ENCODE results near the gene TSKS. TPM values are rescaled to one million over a fixed set of nuclear protein-coding genes. Genes with fewer than 3 reads are reported as not detected.

The TSKS gene
- total and polyA plus RNA-seq, 2 experiments from 2014 or later: 0.31 to 2.1 TPM

- no peaks in the 10 kb centered on the region; the same call in 1 of the 2 replicates for H4K20me1 ChIP-seq (ENCODE audit: insufficient read depth)
- H3K9ac ChIP-seq: no peak overlapping the region
- 94 to 100% methylated on average over 11 to 20 of the region's 20 CpGs for WGBS, 2 experiments (ENCODE audit: low coverage in 1 of 2, low lambda C conversion rate in 2 of 2, missing lambda C conversion rate in 2 of 2)
- H3K4me3 ChIP-seq: no peak overlapping the region
- H3K4me1 ChIP-seq (ENCODE audit: insufficient read depth): 0 out of 2 replicates have a peak, but pooled peaks cover 2% of the 10 kb centered on the region
- no peaks in the 10 kb centered on the region for H3F3A ChIP-seq (ENCODE audit: insufficient read depth)
- TF ChIP-seq EZH2 (IDR thresholded peaks at IDR 0.05; ENCODE audit: insufficient read depth, poor library complexity, severe bottlenecking) (no peak), EZH2phosphoT487 (IDR thresholded peaks at IDR 0.05; ENCODE audit: insufficient read depth, low read depth) (no peak)
- no peak overlapping the region for H3K27ac ChIP-seq
- H3K79me2 ChIP-seq (ENCODE audit: insufficient read depth): peaks cover 100% of the 10 kb centered on the region
- H3K36me3 ChIP-seq (ENCODE audit: low read depth): no peaks in the 10 kb centered on the region
- no peaks in the 10 kb centered on the region for H3K9me3 ChIP-seq (ENCODE audit: low read depth)
- no peak for DNase-seq
- no peaks in the 10 kb centered on the region for H3K27me3 ChIP-seq (replicated peaks; ENCODE audit: insufficient read depth)
- H3K4me2 ChIP-seq (ENCODE audit: unreplicated experiment): no peak overlapping the region
- no peak overlapping the region for H2AFZ ChIP-seq
- no peaks in the 10 kb centered on the region for H3K9me2 ChIP-seq (ENCODE audit: insufficient read depth)
- in situ Hi-C loops (cut with MboI): no loop called here
These were observed 12.8 kb upstream of the TSKS start for GRCh38 chr19:49775742-49776370.

- Histone ChIP-seq H3K4me1 (ENCODE audit: insufficient read depth) (0 out of 2 replicates have a peak, but pooled peaks cover 2% of the 10 kb centered on the region), H4K20me1 (ENCODE audit: insufficient read depth) (no peaks in the 10 kb centered on the region; the same call in 1 of the 2 replicates)
These were observed 11.9 kb upstream of the TSKS start for GRCh38 chr19:49774969-49775368.

GRCh38 chr19:49773663-49774350, 10.7 kb upstream of the TSKS start:
- Histone ChIP-seq H3K9me3 (ENCODE audit: low read depth) (no peaks in the 10 kb centered on the region), H3K9me2 (ENCODE audit: insufficient read depth) (no peaks in the 10 kb centered on the region), H3K79me2 (ENCODE audit: insufficient read depth) (peaks cover 100% of the 10 kb centered on the region), H3F3A (ENCODE audit: insufficient read depth) (no peaks in the 10 kb centered on the region), H3K27me3 (replicated peaks; ENCODE audit: insufficient read depth) (no peaks in the 10 kb centered on the region), H3K36me3 (ENCODE audit: low read depth) (no peaks in the 10 kb centered on the region), H3K4me2 (ENCODE audit: unreplicated experiment) (no peak overlapping the region), H3K4me1 (ENCODE audit: insufficient read depth) (0 out of 2 replicates have a peak, but pooled peaks cover 2% of the 10 kb centered on the region), H3K9ac (0 out of 2 replicates have a peak overlapping the region, but pooled peaks have one; percentile 40), H4K20me1 (ENCODE audit: insufficient read depth) (no peaks in the 10 kb centered on the region; the same call in 1 of the 2 replicates), H3K4me3 (no peak overlapping the region), H3K27ac (0 out of 2 replicates have a peak overlapping the region, but pooled peaks have one; percentile 6), H2AFZ (no peak overlapping the region)
- in situ Hi-C loops (cut with MboI): no loop called here
- DNase-seq: no peak
- no peak for TF ChIP-seq EZH2phosphoT487 (IDR thresholded peaks at IDR 0.05; ENCODE audit: insufficient read depth, low read depth)
- WGBS, 2 experiments (ENCODE audit: low coverage in 1 of 2, low lambda C conversion rate in 2 of 2, missing lambda C conversion rate in 2 of 2): 31 to 33% methylated on average over 8 of the region's 8 CpGs

More at GRCh38 chr19:49774969-49775368, 11.9 kb upstream of the TSKS start:
- 95 to 96% methylated on average over 8 of the region's 8 CpGs for WGBS, 2 experiments (ENCODE audit: low coverage in 1 of 2, low lambda C conversion rate in 2 of 2, missing lambda C conversion rate in 2 of 2)
- Histone ChIP-seq H3K9me3 (ENCODE audit: low read depth) (no peaks in the 10 kb centered on the region), H3K36me3 (ENCODE audit: low read depth) (no peaks in the 10 kb centered on the region), H2AFZ (no peak overlapping the region), H3K79me2 (ENCODE audit: insufficient read depth) (peaks cover 100% of the 10 kb centered on the region), H3F3A (ENCODE audit: insufficient read depth) (no peaks in the 10 kb centered on the region), H3K4me2 (ENCODE audit: unreplicated experiment) (no peak overlapping the region), H3K4me3 (no peak overlapping the region), H3K27ac (no peak overlapping the region), H3K9me2 (ENCODE audit: insufficient read depth) (no peaks in the 10 kb centered on the region), H3K9ac (no peak overlapping the region), H3K27me3 (replicated peaks; ENCODE audit: insufficient read depth) (no peaks in the 10 kb centered on the region)
- no peak for DNase-seq
- TF ChIP-seq EZH2phosphoT487 (IDR thresholded peaks at IDR 0.05; ENCODE audit: insufficient read depth, low read depth): no peak
- no peak for TF ChIP-seq EZH2 (IDR thresholded peaks at IDR 0.05; ENCODE audit: insufficient read depth, poor library complexity, severe bottlenecking)
- in situ Hi-C loops (cut with MboI): no loop called here

- no peaks in the 10 kb centered on the region; the same call in 1 of the 2 replicates for H4K20me1 ChIP-seq (ENCODE audit: insufficient read depth)
- H3K27ac ChIP-seq: no peak overlapping the region
- no peaks in the 10 kb centered on the region for H3F3A ChIP-seq (ENCODE audit: insufficient read depth)
- no peaks in the 10 kb centered on the region for H3K36me3 ChIP-seq (ENCODE audit: low read depth)
- no peak for DNase-seq
- no peaks in the 10 kb centered on the region for H3K9me2 ChIP-seq (ENCODE audit: insufficient read depth)
- H3K4me3 ChIP-seq: no peak overlapping the region
- H3K9me3 ChIP-seq (ENCODE audit: low read depth): no peaks in the 10 kb centered on the region
- no peak overlapping the region for H3K4me2 ChIP-seq (ENCODE audit: unreplicated experiment)
- TF ChIP-seq EZH2phosphoT487 (IDR thresholded peaks at IDR 0.05; ENCODE audit: insufficient read depth, low read depth) (no peak), EZH2 (IDR thresholded peaks at IDR 0.05; ENCODE audit: insufficient read depth, poor library complexity, severe bottlenecking) (no peak)
- no peak overlapping the region for H2AFZ ChIP-seq
- H3K4me1 ChIP-seq (ENCODE audit: insufficient read depth): peaks cover 11% of the 10 kb centered on the region; the same call in 1 of the 2 replicates
- in situ Hi-C loops (cut with MboI): no loop called here
- H3K27me3 ChIP-seq (replicated peaks; ENCODE audit: insufficient read depth): no peaks in the 10 kb centered on the region
- H3K79me2 ChIP-seq (ENCODE audit: insufficient read depth): peaks cover 100% of the 10 kb centered on the region
- H3K9ac ChIP-seq: no peak overlapping the region
- 88 to 91% methylated on average over 10 of the region's 10 CpGs for WGBS, 2 experiments (ENCODE audit: low coverage in 1 of 2, low lambda C conversion rate in 2 of 2, missing lambda C conversion rate in 2 of 2)
These were observed 9.8 kb upstream of the TSKS start for GRCh38 chr19:49772850-49773432.

Measured in GM23248 (cell line).